HG02943 (cell line): ENCODE results near the gene NAT16.
"Not testable (repeated sequence)": the region's sequence is repeated elsewhere in the genome, so short reads cannot be mapped to it uniquely, and the experiment has no call there.

Experiments used
- ATAC-seq: cut with Tn5 transposase; IDR thresholded peaks from one replicate; pipeline ENCODE4 v1.9.1; 2021; ENCODE audit warnings: mild to moderate bottlenecking, low read depth, moderate library complexity; ENCODE audit not compliant: unreplicated experiment

Gene NAT16

GRCh38 chr7:101203740-101204738 lies 23.9 kb upstream of the NAT16 start:
- ATAC-seq, result not testable (repeated sequence)

DNA sequence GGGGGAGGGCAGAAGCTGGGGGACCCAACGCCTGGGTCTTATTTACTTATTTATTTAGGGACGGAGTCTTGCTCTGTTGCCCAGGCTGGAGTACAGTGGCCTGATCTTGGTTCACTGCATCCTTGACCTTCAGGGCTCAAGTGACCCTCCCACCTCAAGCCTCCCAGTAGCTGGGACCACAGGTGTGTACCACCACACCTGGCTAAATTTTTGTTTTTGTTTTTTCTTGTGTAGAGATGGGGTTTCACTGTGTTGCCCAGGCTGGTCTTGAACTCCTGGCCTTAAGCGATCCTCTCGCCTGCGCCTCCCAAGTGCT lies 22.5 kb upstream of the NAT16 start:
- ATAC-seq, result no peak

DNA sequence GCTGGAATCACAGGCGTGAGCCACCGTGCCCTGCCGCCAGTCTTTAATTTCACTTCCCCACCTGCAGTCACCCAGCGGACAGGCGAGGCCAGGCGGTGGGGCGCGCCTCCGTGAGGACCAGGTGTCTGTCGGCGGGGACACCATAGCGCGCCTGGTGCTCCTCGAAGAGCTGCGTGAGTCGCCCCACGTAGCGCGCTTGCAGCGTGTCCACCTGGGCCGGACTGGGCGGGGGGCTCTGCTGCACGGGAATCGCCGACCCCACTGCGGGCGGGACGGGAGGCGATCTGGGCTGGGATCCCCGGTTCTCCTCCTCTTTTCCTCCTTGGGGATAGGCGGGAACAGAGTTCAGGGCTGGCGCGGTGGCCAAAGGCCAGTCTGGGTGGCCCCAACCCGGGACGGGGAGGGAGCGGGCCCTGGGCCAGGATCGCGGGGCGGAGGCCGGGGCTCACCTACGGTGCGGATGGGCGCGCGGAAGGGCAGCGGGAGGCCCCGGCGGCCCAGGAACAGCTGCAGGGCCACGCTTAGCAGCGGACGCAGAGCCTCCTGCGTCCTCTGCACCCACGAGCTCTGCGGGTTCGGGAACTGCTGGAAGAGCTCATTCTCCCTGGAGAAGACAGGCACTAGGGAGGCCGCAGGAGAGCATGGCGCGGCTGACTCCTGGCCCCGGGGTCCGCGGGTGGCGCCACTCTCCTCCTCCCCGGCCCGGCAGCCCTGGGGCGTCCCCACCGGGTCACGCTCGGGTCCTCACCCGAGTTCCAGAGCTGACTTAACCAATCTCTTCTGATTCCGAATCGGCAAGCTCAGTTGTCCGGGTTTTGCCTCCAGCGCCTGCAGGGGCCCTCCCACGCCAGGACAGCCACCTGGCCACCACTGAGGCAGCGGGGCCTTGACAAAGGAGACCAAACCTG lies 21.9 kb upstream of the NAT16 start:
- no peak for ATAC-seq

GRCh38 chr7:101200862-101201599 lies 20.9 kb upstream of the NAT16 start, which contains the start of gene MOGAT3:
MOGAT3 (minus strand) TSS chr7:101201036; CDS start chr7:101200854, 182 bp downstream.
- no peak for ATAC-seq

GRCh38 chr7:101200504-101200861 lies 20.4 kb upstream of the NAT16 start:
- ATAC-seq, result no peak

- not testable (repeated sequence) for ATAC-seq
These were observed 19.4 kb upstream of the NAT16 start for GRCh38 chr7:101199522-101199921.

DNA sequence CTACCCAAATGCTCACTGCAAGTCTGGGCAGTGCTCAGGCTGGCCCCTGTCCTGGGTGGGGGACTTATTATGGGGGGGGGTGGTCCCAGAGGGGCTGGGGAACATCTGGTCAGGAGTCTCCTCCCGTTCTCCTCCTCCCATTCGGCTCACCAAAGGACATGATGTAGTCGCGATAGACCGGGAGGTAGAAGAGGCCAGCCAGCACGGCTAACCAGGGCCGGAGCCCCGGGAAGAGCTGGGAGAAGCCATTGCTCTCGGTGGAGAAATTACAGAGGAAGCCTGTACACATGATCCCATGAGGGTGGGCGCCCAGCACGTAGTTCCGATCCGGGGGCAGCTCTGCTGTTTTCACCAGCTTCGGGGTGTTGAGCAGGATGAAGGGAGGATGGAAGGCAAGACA lies 18.4 kb upstream of the NAT16 start:
- no peak for ATAC-seq

- no peak for ATAC-seq
These were observed 17.9 kb upstream of the NAT16 start for GRCh38 chr7:101197991-101198390.

DNA sequence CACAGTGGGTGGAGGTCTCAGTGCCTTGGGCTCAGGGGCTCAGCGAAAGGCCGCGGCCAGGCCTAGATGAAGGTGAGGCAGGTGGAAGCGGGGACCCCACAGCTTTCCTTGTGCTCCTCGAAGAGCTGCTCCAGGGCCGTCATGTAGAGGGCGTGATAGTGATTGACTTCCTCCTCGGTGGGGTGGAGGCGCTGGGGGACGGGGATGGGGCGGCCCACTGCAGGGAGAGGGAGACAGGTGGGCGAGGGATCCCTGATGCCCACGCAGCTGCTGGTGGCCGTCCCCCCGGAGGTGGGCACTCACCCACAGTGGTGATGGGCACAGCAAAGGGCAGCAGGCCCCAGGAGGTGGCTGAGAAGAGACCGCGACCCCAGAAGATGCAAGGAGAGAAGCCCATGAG lies 15.8 kb upstream of the NAT16 start:
- ATAC-seq, result no peak

DNA sequence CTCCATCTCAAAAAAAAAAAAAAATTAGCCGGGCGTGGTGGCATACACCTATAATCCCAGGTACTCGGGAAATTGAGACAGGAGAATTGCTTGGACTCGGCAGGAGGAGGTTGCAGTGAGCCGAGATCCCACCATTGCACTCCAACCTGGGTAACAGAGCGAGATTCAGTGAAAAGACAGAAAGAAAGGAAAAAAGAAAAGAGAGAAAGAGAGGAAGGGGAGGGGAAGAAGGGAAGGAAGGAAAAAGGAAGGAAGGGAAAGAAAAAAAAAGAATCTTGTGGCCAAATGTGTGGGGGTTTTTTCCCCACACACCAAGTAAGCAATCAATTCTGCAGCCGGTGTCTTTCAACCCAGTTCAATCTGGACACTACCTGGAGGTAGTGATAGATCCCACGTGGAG lies 9.0 kb upstream of the NAT16 start:
- no peak for ATAC-seq

- ATAC-seq, result no peak
These were observed 6.8 kb upstream of the NAT16 start for GRCh38 chr7:101186844-101187428.

- ATAC-seq, result no peak
These were observed 6.1 kb upstream of the NAT16 start for GRCh38 chr7:101186194-101186593.

- no peak for ATAC-seq
These were observed 5.3 kb upstream of the NAT16 start for GRCh38 chr7:101185258-101185839.

GRCh38 chr7:101179713-101180112 lies 380 bp downstream of the NAT16 start:
- ATAC-seq, result no peak

DNA sequence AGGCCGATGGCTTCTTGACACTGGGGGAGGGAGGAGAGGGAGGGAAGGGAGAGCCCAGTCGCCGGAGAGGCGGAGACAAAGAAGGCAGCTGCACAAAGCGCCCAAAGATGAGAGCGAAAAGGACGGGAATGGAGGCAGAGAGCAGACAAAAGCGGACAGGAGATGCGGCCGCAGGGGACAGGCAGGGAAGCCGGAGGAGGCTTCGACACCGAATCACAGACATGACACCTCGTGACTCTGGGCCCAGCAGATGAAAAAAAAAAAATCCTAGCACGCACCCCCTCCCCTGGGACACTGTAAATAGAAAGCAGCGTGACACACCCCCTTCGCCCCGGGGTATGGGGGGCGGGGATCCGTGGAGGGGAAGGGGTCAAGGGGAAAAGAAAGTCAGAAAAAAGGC lies 976 bp downstream of the NAT16 start:
- ATAC-seq, result no peak

DNA sequence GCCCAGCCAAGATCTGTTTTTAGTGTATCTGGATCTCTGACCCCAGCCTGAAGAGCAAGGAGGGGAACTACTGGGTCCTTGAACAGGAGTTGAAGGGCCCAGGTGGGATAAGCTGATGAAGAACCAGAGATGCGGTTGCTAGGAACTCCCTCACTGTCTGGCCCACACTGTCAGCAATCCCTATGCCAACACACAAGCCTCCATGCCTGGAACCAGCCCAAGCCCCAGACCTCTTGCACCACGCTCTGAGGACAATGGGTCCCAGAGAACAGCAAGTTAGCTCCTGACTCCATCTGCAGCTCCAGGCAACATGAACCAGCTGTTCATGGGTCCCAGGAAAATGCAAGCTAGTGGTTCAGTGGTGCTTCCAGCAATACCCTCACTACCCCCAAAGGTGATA lies 2.4 kb downstream of the NAT16 start:
- ATAC-seq, result no peak

- no peak for ATAC-seq
These were observed 4.4 kb downstream of the NAT16 start for GRCh38 chr7:101175664-101176063.

DNA sequence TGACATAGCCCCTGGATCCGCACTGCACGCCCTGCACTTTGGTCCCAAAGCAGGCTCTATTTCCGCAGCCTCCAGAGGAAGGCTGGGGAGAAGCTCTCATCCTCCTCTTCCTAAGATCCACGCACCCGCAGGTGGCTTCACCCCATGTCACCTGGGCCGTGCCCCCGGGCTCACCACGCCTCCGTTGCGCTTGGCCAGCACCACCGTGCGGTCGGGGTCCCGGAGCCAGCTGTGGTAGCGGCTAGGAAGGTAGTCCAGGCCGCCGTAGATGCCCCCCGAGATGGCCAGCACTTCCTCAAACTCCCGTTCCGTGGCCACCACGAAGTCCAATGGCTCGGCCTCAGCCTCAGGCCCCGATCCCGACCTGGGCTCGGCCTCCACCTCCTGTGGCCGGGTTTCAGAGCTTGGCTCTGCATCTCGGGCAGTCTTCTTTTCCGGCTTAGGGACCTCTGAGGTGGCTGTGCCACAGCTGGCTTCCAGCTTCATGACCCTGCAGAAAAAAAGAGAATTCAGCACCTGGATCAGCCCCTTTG lies 5.7 kb downstream of the NAT16 start:
- ATAC-seq, result no peak

- ATAC-seq, result no peak
These were observed 6.3 kb downstream of the NAT16 start for GRCh38 chr7:101173752-101174244.
